Astrocyte (in vitro differentiated cells and primary cell): Measurements from ENCODE around the gene ZNF827. TPM values are rescaled to one million over a fixed set of nuclear protein-coding genes. Genes with fewer than 3 reads are reported as not detected.

Source experiments
- DNase-seq: peaks from one replicate; pipeline ENCODE4 v3.0.0-alpha.2; 2010; ENCODE audit warnings: low read depth
- FAIRE-seq: peaks from 2 replicates; lab custom pipeline; 2011; peaks lifted over from hg19 to GRCh38; lab: Jason Lieb, UNC
- H2AFZ ChIP-seq: 2 replicates; pipeline ENCODE4 v1.6.0; 2012; ENCODE audit warnings: low read depth, low read length, inconsistent platforms
- H3K27ac ChIP-seq: 2 replicates; pipeline ENCODE4 v1.5.1; 2011; ENCODE audit warnings: low read depth, low read length, inconsistent platforms
- H3K27me3 ChIP-seq: 2 replicates; pipeline ENCODE4 v1.6.0; 2011; ENCODE audit warnings: low read length, inconsistent platforms; ENCODE audit not compliant: insufficient read depth
- H3K36me3 ChIP-seq: 2 replicates; pipeline ENCODE4 v1.5.1; 2011; ENCODE audit warnings: low read length, inconsistent platforms; ENCODE audit not compliant: insufficient read depth
- H3K4me1 ChIP-seq: 2 replicates; pipeline ENCODE4 v1.5.1; 2011; ENCODE audit warnings: low read length, inconsistent platforms; ENCODE audit not compliant: insufficient read depth
- H3K4me2 ChIP-seq: 2 replicates; pipeline ENCODE4 v1.6.0; 2012; ENCODE audit warnings: low read length, inconsistent platforms
- H3K4me3 ChIP-seq: 2 replicates; pipeline ENCODE4 v1.5.1; 2011; ENCODE audit warnings: low read depth, mild to moderate bottlenecking, low read length, inconsistent platforms; ENCODE audit not compliant: insufficient read depth
- H3K79me2 ChIP-seq: 2 replicates; pipeline ENCODE4 v1.6.0; 2012; ENCODE audit warnings: mild to moderate bottlenecking, low read length, inconsistent platforms; ENCODE audit not compliant: insufficient read depth
- H3K9ac ChIP-seq: 2 replicates; pipeline ENCODE4 v1.6.0; 2012; ENCODE audit warnings: mild to moderate bottlenecking, low read length, inconsistent platforms
- H3K9me3 ChIP-seq: 2 replicates; pipeline ENCODE4 v1.5.1; 2012; ENCODE audit warnings: low read depth, mild to moderate bottlenecking, low read length, inconsistent platforms; ENCODE audit not compliant: insufficient read depth
- H4K20me1 ChIP-seq: 2 replicates; pipeline ENCODE4 v1.6.0; 2012; ENCODE audit warnings: low read length, inconsistent platforms; ENCODE audit not compliant: insufficient read depth
- H3K27ac Mint-ChIP-seq: one replicate; pipeline ENCODE4 v1.8.0; 2021; ENCODE audit warnings: mild to moderate bottlenecking, mixed read lengths; ENCODE audit not compliant: unreplicated experiment
- H3K27me3 Mint-ChIP-seq: one replicate; pipeline ENCODE4 v1.8.0; 2021; ENCODE audit warnings: low read depth, mixed read lengths; ENCODE audit not compliant: unreplicated experiment
- H3K36me3 Mint-ChIP-seq: one replicate; pipeline ENCODE4 v1.8.0; 2021; ENCODE audit warnings: low read depth, mixed read lengths; ENCODE audit not compliant: unreplicated experiment
- H3K4me1 Mint-ChIP-seq: one replicate; pipeline ENCODE4 v1.8.0; 2021; ENCODE audit warnings: low read depth, mixed read lengths; ENCODE audit not compliant: unreplicated experiment
- H3K4me3 Mint-ChIP-seq: one replicate; pipeline ENCODE4 v1.8.0; 2021; ENCODE audit warnings: mild to moderate bottlenecking, moderate library complexity, mixed read lengths; ENCODE audit not compliant: unreplicated experiment
- H3K9me3 Mint-ChIP-seq: one replicate; pipeline ENCODE4 v1.8.0; 2021; ENCODE audit warnings: mild to moderate bottlenecking, mixed read lengths; ENCODE audit not compliant: unreplicated experiment
- CTCF ChIP-seq: IDR thresholded peaks from 2 replicates; pipeline ENCODE4 v1.5.1; 2011; ENCODE audit warnings: low read depth, mild to moderate bottlenecking, inconsistent platforms, low read length, moderate library complexity; ENCODE audit not compliant: insufficient read depth
- EZH2 ChIP-seq: IDR thresholded peaks from 2 replicates; pipeline ENCODE4 v1.6.1; 2012; ENCODE audit warnings: mild to moderate bottlenecking, low read length, inconsistent platforms; ENCODE audit not compliant: insufficient read depth
- total RNA-seq: library from RNA; stranded (reverse); gene quantifications from 2 replicates; pipeline ENCODE4 v1.2.1, GENCODE V29; 2021

ZNF827 gene
- total RNA-seq, 1 donor from 2014 or later: 39.7 TPM

GRCh38 chr4:145824463-145824862 is 114.2 kb downstream of the ZNF827 start:
- Histone ChIP-seq H2AFZ (no peak overlapping the region), H3K4me3 (no peak overlapping the region), H3K79me2 (no peaks in the 10 kb centered on the region), H3K9me3 (no peaks in the 10 kb centered on the region), H3K4me1 (no peaks in the 10 kb centered on the region), H4K20me1 (no peaks in the 10 kb centered on the region), H3K9ac (no peak overlapping the region), H3K36me3 (peaks cover 9% of the 10 kb centered on the region), H3K27me3 (no peaks in the 10 kb centered on the region), H3K4me2 (no peak overlapping the region), H3K27ac (no peak overlapping the region)
- Mint-ChIP-seq H3K4me1 (peaks cover 16% of the 10 kb centered on the region), H3K27me3 (no peaks in the 10 kb centered on the region), H3K36me3 (peaks cover 15% of the 10 kb centered on the region), H3K27ac (no peak overlapping the region), H3K9me3 (no peaks in the 10 kb centered on the region), H3K4me3 (no peak overlapping the region)
- DNase-seq (no peak), FAIRE-seq (no peak)
- TF ChIP-seq EZH2 (no peak), CTCF (no peak)

- no peak overlapping the region for H3K27ac Mint-ChIP-seq
- Histone ChIP-seq H3K79me2 (no peaks in the 10 kb centered on the region), H3K9me3 (no peaks in the 10 kb centered on the region), H3K36me3 (peaks cover 9% of the 10 kb centered on the region), H3K9ac (no peak overlapping the region), H4K20me1 (no peaks in the 10 kb centered on the region), H3K27me3 (no peaks in the 10 kb centered on the region), H2AFZ (no peak overlapping the region), H3K27ac (no peak overlapping the region), H3K4me1 (no peaks in the 10 kb centered on the region), H3K4me3 (no peak overlapping the region), H3K4me2 (no peak overlapping the region)
- DNase-seq (no peak), FAIRE-seq (no peak)
- H3K4me1 Mint-ChIP-seq: peaks cover 16% of the 10 kb centered on the region
- TF ChIP-seq CTCF (no peak), EZH2 (no peak)
- H3K27me3 Mint-ChIP-seq: no peaks in the 10 kb centered on the region
- no peaks in the 10 kb centered on the region for H3K9me3 Mint-ChIP-seq
- peaks cover 15% of the 10 kb centered on the region for H3K36me3 Mint-ChIP-seq
- H3K4me3 Mint-ChIP-seq: no peak overlapping the region
Observed at GRCh38 chr4:145823743-145824142, 114.9 kb downstream of the ZNF827 start.

GRCh38 chr4:145822581-145822980 is 116.0 kb downstream of the ZNF827 start:
- H3K9me3 ChIP-seq: no peaks in the 10 kb centered on the region
- H3K79me2 ChIP-seq: no peaks in the 10 kb centered on the region
- DNase-seq (no peak), FAIRE-seq (no peak)
- Mint-ChIP-seq H3K27me3 (no peaks in the 10 kb centered on the region), H3K36me3 (peaks cover 10% of the 10 kb centered on the region), H3K9me3 (no peaks in the 10 kb centered on the region), H3K4me1 (peaks cover 16% of the 10 kb centered on the region), H3K27ac (no peak overlapping the region), H3K4me3 (no peak overlapping the region)
- no peak overlapping the region for H3K4me2 ChIP-seq
- no peak overlapping the region for H3K27ac ChIP-seq
- peaks cover 9% of the 10 kb centered on the region for H3K36me3 ChIP-seq
- no peak overlapping the region for H2AFZ ChIP-seq
- TF ChIP-seq EZH2 (no peak), CTCF (no peak)
- H3K4me1 ChIP-seq: no peaks in the 10 kb centered on the region
- H4K20me1 ChIP-seq: no peaks in the 10 kb centered on the region
- H3K27me3 ChIP-seq: no peaks in the 10 kb centered on the region
- H3K9ac ChIP-seq: no peak overlapping the region
- no peak overlapping the region for H3K4me3 ChIP-seq
